ENCODE measurements around the gene PHYKPL. TPM values are rescaled to one million over a fixed set of nuclear protein-coding genes. Genes with fewer than 3 reads are reported as not detected.

PHYKPL gene
- total and polyA plus RNA-seq, 2 of the 4 experiments (the other 2 are of a cell fraction) = 10.0 to 24.5 TPM

DNA sequence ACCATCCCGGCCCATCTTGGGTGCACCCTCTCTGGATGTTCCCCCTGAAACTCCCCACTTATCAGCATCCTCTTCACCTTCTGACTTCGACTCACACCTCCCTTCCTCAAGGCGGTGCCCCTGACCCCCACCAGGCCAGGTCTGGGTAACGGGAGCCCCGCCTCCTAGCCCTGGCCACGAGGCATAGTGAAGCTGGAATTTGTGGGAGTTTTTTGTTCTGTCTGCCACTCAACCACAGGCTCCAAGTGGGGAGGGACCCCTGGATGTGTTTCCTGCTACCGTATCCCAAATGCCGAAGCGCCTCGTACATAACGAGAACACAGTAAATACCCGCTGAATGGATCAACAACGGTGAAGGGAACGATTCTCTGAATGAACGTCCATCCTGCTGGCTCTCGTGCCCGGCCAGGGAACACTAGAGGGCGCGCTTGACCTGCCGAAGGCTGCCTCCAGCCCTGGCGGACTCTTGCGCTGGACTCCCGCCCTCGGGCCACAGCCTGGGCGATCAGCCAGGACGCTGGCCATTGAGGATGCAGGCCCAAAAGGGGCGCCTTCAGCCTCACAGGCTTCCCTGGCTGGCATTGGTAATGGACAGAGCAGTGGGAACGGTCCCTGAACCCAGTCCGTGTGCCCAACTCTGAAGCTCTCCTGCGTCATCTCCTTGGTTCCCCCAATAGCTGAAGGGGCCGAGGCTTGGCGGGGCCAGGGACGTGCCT, 47.3 kb upstream of the PHYKPL start:
- no peak overlapping the region for H2AK9ac ChIP-seq (replicated peaks; ENCODE audit: low read depth, low read length, poor library complexity)
- peak; percentile 59 for DNase-seq
- no peak overlapping the region for H2BK120ac ChIP-seq (ENCODE audit: low read depth, low read length)
- intact Hi-C loops (cut with micrococcal nuclease) (loop anchor here (1.0 to 5.0 kb wide), 3 partner anchors 310 to 1212 kb away; partner anchors contain the start of genes COL23A1 and ZNF354A), dilution Hi-C loops (cut with HindIII; ENCODE audit: low sequenced_read_pairs, unreplicated experiment) (no loop called here), in situ Hi-C loops (cut with MboI; ENCODE audit: low sequenced_read_pairs) (loop anchor here (5.0 to 25.0 kb wide), 2 partner anchors 272 to 1207 kb away; no protein-coding TSS in a partner anchor)
- H4K20me1 ChIP-seq (ENCODE audit: insufficient read depth, low read length) = no peaks in the 10 kb centered on the region
- TF ChIP-seq BHLHE40 (IDR thresholded peaks at IDR 0.05; ENCODE audit: low read depth, low read length) (no peak), MXI1 (IDR thresholded peaks at IDR 0.05; ENCODE audit: borderline replicate concordance, low read depth, low read length) (no peak), SMC3 (IDR thresholded peaks at IDR 0.05; ENCODE audit: low read depth, low read length) (peak; percentile 43; the same call in 1 of the 2 replicates), CTCF (conservative IDR thresholded peaks at IDR 0.05; ENCODE audit: low read depth, low read length) (peak; percentile 62), CHD1 (IDR thresholded peaks at IDR 0.05; ENCODE audit: low read depth, low read length) (no peak), MAZ (IDR thresholded peaks at IDR 0.05; ENCODE audit: borderline replicate concordance, low read depth, low read length) (no peak; the same call in 1 of the 2 replicates), RAD21 (IDR thresholded peaks at IDR 0.05; ENCODE audit: low read length) (peak; percentile 70), POLR2A (IDR thresholded peaks at IDR 0.05; ENCODE audit: low read depth, low read length) (no peak), NFE2L2 (IDR thresholded peaks at IDR 0.05; ENCODE audit: low read depth, low read length) (no peak)
- WGBS, 2 experiments (ENCODE audit: extremely low coverage in 2 of 2, insufficient read length in 1 of 2) = 17% methylated on average over 16 of the region's 33 CpGs; no CpG with 5 or more reads in 1 of the 2 experiments
- no peak overlapping the region for H4K8ac ChIP-seq (ENCODE audit: low read depth in 2 of 2, low read length in 2 of 2)
- no peaks in the 10 kb centered on the region; the same call in 1 of the 2 replicates for H3K27me3 ChIP-seq (ENCODE audit: control insufficient read depth, insufficient read depth, low read length)
- H3K4me1 ChIP-seq (ENCODE audit: control insufficient read depth, insufficient read depth, low read length) = no peaks in the 10 kb centered on the region
- H3K9ac ChIP-seq (ENCODE audit: low read depth, low read length) = no peak overlapping the region
- H3K4ac ChIP-seq (ENCODE audit: low read depth, low read length) = no peak overlapping the region
- H4K91ac ChIP-seq (ENCODE audit: insufficient read depth, low read depth, low read length) = no peak overlapping the region
- H3K56ac ChIP-seq (ENCODE audit: extremely low read depth, insufficient read depth, low read length) = no peak overlapping the region
- H3K4me2 ChIP-seq (ENCODE audit: low read depth, low read length) = no peak overlapping the region; the same call in 1 of the 2 replicates
- CTCF ChIA-PET = interaction anchor here (0.7 kb wide), 1 partner anchor 281 kb away, joined by 3 read pairs; no protein-coding TSS in a partner anchor
- no peak overlapping the region for H2BK20ac ChIP-seq (ENCODE audit: low read depth, low read length)
- no peaks in the 10 kb centered on the region for H3K9me1 ChIP-seq (ENCODE audit: insufficient read depth, low read length)
- H4K5ac ChIP-seq (ENCODE audit: low read depth, low read length) = no peak overlapping the region
- H3K27ac ChIP-seq (ENCODE audit: insufficient read depth, low read length) = no peak overlapping the region
- no peak overlapping the region for H3K4me3 ChIP-seq (ENCODE audit: insufficient read depth, low read depth, low read length)
- H3K36me3 ChIP-seq (ENCODE audit: control insufficient read depth, insufficient read depth, low read length) = no peaks in the 10 kb centered on the region
- POLR2A ChIA-PET (ENCODE audit: unreplicated experiment) = no interaction called here
- peak overlapping the region; percentile 76 for H2AFZ ChIP-seq (replicated peaks; ENCODE audit: low read length, poor library complexity)
- no peak overlapping the region for H2BK5ac ChIP-seq (ENCODE audit: low read depth, low read length, poor library complexity, severe bottlenecking)
- ATAC-seq (ENCODE audit: low read depth) = peak; percentile 97
- no peaks in the 10 kb centered on the region for H3K79me1 ChIP-seq (ENCODE audit: low read depth in 1 of 2, low read length in 2 of 2)
- no TSS peak for BruUV-seq (replicated peaks)
- H2BK15ac ChIP-seq (ENCODE audit: low read depth, low read length) = no peak overlapping the region
- H3K9me3 ChIP-seq (ENCODE audit: control insufficient read depth, insufficient read depth, low read length) = peaks cover 13% of the 10 kb centered on the region
- no peak overlapping the region for H3K14ac ChIP-seq (replicated peaks; ENCODE audit: low read depth, low read length)
- H3K18ac ChIP-seq (ENCODE audit: low read depth, low read length) = no peak overlapping the region
- H2AK5ac ChIP-seq (ENCODE audit: low read depth, low read length) = no peak overlapping the region
- H3K23ac ChIP-seq (ENCODE audit: low read depth, low read length) = no peak overlapping the region

Data from IMR-90 (cell line).